Astrocyte (in vitro differentiated cells and primary cell): ENCODE measurements around the gene TRMT1L. TPM values are rescaled to one million over a fixed set of nuclear protein-coding genes. Genes with fewer than 3 reads are reported as not detected.

Source experiments
- DNase-seq: peaks from one replicate; pipeline ENCODE4 v3.0.0-alpha.2; 2010; ENCODE audit warnings: low read depth
- FAIRE-seq: peaks from 2 replicates; lab custom pipeline; 2011; peaks lifted over from hg19 to GRCh38; lab: Jason Lieb, UNC
- H2AFZ ChIP-seq: 2 replicates; pipeline ENCODE4 v1.6.0; 2012; ENCODE audit warnings: low read depth, low read length, inconsistent platforms
- H3K27ac ChIP-seq: 2 replicates; pipeline ENCODE4 v1.5.1; 2011; ENCODE audit warnings: low read depth, low read length, inconsistent platforms
- H3K27me3 ChIP-seq: 2 replicates; pipeline ENCODE4 v1.6.0; 2011; ENCODE audit warnings: low read length, inconsistent platforms; ENCODE audit not compliant: insufficient read depth
- H3K36me3 ChIP-seq: 2 replicates; pipeline ENCODE4 v1.5.1; 2011; ENCODE audit warnings: low read length, inconsistent platforms; ENCODE audit not compliant: insufficient read depth
- H3K4me1 ChIP-seq: 2 replicates; pipeline ENCODE4 v1.5.1; 2011; ENCODE audit warnings: low read length, inconsistent platforms; ENCODE audit not compliant: insufficient read depth
- H3K4me2 ChIP-seq: 2 replicates; pipeline ENCODE4 v1.6.0; 2012; ENCODE audit warnings: low read length, inconsistent platforms
- H3K4me3 ChIP-seq: 2 replicates; pipeline ENCODE4 v1.5.1; 2011; ENCODE audit warnings: low read depth, mild to moderate bottlenecking, low read length, inconsistent platforms; ENCODE audit not compliant: insufficient read depth
- H3K79me2 ChIP-seq: 2 replicates; pipeline ENCODE4 v1.6.0; 2012; ENCODE audit warnings: mild to moderate bottlenecking, low read length, inconsistent platforms; ENCODE audit not compliant: insufficient read depth
- H3K9ac ChIP-seq: 2 replicates; pipeline ENCODE4 v1.6.0; 2012; ENCODE audit warnings: mild to moderate bottlenecking, low read length, inconsistent platforms
- H3K9me3 ChIP-seq: 2 replicates; pipeline ENCODE4 v1.5.1; 2012; ENCODE audit warnings: low read depth, mild to moderate bottlenecking, low read length, inconsistent platforms; ENCODE audit not compliant: insufficient read depth
- H4K20me1 ChIP-seq: 2 replicates; pipeline ENCODE4 v1.6.0; 2012; ENCODE audit warnings: low read length, inconsistent platforms; ENCODE audit not compliant: insufficient read depth
- H3K27ac Mint-ChIP-seq: one replicate; pipeline ENCODE4 v1.8.0; 2021; ENCODE audit warnings: mild to moderate bottlenecking, mixed read lengths; ENCODE audit not compliant: unreplicated experiment
- H3K27me3 Mint-ChIP-seq: one replicate; pipeline ENCODE4 v1.8.0; 2021; ENCODE audit warnings: low read depth, mixed read lengths; ENCODE audit not compliant: unreplicated experiment
- H3K36me3 Mint-ChIP-seq: one replicate; pipeline ENCODE4 v1.8.0; 2021; ENCODE audit warnings: low read depth, mixed read lengths; ENCODE audit not compliant: unreplicated experiment
- H3K4me1 Mint-ChIP-seq: one replicate; pipeline ENCODE4 v1.8.0; 2021; ENCODE audit warnings: low read depth, mixed read lengths; ENCODE audit not compliant: unreplicated experiment
- H3K4me3 Mint-ChIP-seq: one replicate; pipeline ENCODE4 v1.8.0; 2021; ENCODE audit warnings: mild to moderate bottlenecking, moderate library complexity, mixed read lengths; ENCODE audit not compliant: unreplicated experiment
- H3K9me3 Mint-ChIP-seq: one replicate; pipeline ENCODE4 v1.8.0; 2021; ENCODE audit warnings: mild to moderate bottlenecking, mixed read lengths; ENCODE audit not compliant: unreplicated experiment
- CTCF ChIP-seq: IDR thresholded peaks from 2 replicates; pipeline ENCODE4 v1.5.1; 2011; ENCODE audit warnings: low read depth, mild to moderate bottlenecking, inconsistent platforms, low read length, moderate library complexity; ENCODE audit not compliant: insufficient read depth
- EZH2 ChIP-seq: IDR thresholded peaks from 2 replicates; pipeline ENCODE4 v1.6.1; 2012; ENCODE audit warnings: mild to moderate bottlenecking, low read length, inconsistent platforms; ENCODE audit not compliant: insufficient read depth
- total RNA-seq: library from RNA; stranded (reverse); gene quantifications from 2 replicates; pipeline ENCODE4 v1.2.1, GENCODE V29; 2021

The TRMT1L gene
- total RNA-seq, 1 donor from 2014 or later = 17.0 TPM

- no peak for FAIRE-seq
- no peak for DNase-seq
- Histone ChIP-seq H3K36me3 (peaks cover 4% of the 10 kb centered on the region), H3K4me2 (no peak overlapping the region), H3K4me1 (no peaks in the 10 kb centered on the region), H3K9ac (no peak overlapping the region), H3K9me3 (no peaks in the 10 kb centered on the region), H3K27me3 (no peaks in the 10 kb centered on the region), H3K79me2 (peaks cover 76% of the 10 kb centered on the region), H3K27ac (no peak overlapping the region), H4K20me1 (peaks cover 40% of the 10 kb centered on the region), H3K4me3 (no peak overlapping the region), H2AFZ (no peak overlapping the region)
- Mint-ChIP-seq H3K27me3 (no peaks in the 10 kb centered on the region), H3K36me3 (no peaks in the 10 kb centered on the region), H3K9me3 (peaks cover 3% of the 10 kb centered on the region), H3K27ac (no peak overlapping the region), H3K4me3 (no peak overlapping the region), H3K4me1 (no peaks in the 10 kb centered on the region)
- TF ChIP-seq CTCF = no peak
- no peak for TF ChIP-seq EZH2
Observed at GRCh38 chr1:185083818-185084217, 72.9 kb downstream of the TRMT1L start.

- Histone ChIP-seq H3K4me2 (no peak overlapping the region), H3K4me3 (no peak overlapping the region), H4K20me1 (peaks cover 60% of the 10 kb centered on the region), H3K9ac (no peak overlapping the region), H3K9me3 (no peaks in the 10 kb centered on the region), H3K36me3 (no peaks in the 10 kb centered on the region), H3K27me3 (no peaks in the 10 kb centered on the region), H2AFZ (no peak overlapping the region), H3K79me2 (peaks cover 84% of the 10 kb centered on the region), H3K4me1 (no peaks in the 10 kb centered on the region), H3K27ac (no peak overlapping the region)
- H3K4me3 Mint-ChIP-seq = no peak overlapping the region
- H3K36me3 Mint-ChIP-seq = peaks cover 2% of the 10 kb centered on the region
- peaks cover under 1% of the 10 kb centered on the region for H3K4me1 Mint-ChIP-seq
- H3K27me3 Mint-ChIP-seq = no peaks in the 10 kb centered on the region
- no peak overlapping the region for H3K27ac Mint-ChIP-seq
- FAIRE-seq = no peak
- H3K9me3 Mint-ChIP-seq = peaks cover 3% of the 10 kb centered on the region
- no peak for TF ChIP-seq EZH2
- DNase-seq = no peak
Observed at GRCh38 chr1:185080422-185080821, 76.3 kb downstream of the TRMT1L start.

- no peaks in the 10 kb centered on the region for H3K27me3 ChIP-seq
- no peak for TF ChIP-seq CTCF
- no peak for TF ChIP-seq EZH2
- H3K36me3 Mint-ChIP-seq = peaks cover 2% of the 10 kb centered on the region
- no peak for FAIRE-seq
- no peaks in the 10 kb centered on the region for H3K36me3 ChIP-seq
- peaks cover 61% of the 10 kb centered on the region for H4K20me1 ChIP-seq
- H3K4me2 ChIP-seq = no peak overlapping the region
- no peak for DNase-seq
- no peak overlapping the region for H3K4me3 Mint-ChIP-seq
- peaks cover 10% of the 10 kb centered on the region for H3K4me1 ChIP-seq
- H3K9me3 Mint-ChIP-seq = no peaks in the 10 kb centered on the region
- no peak overlapping the region for H2AFZ ChIP-seq
- peaks cover 85% of the 10 kb centered on the region for H3K79me2 ChIP-seq
- H3K27ac ChIP-seq = no peak overlapping the region
- peaks cover 19% of the 10 kb centered on the region for H3K4me1 Mint-ChIP-seq
- H3K4me3 ChIP-seq = no peak overlapping the region
- H3K9me3 ChIP-seq = no peaks in the 10 kb centered on the region
- H3K9ac ChIP-seq = no peak overlapping the region
- no peaks in the 10 kb centered on the region for H3K27me3 Mint-ChIP-seq
- no peak overlapping the region for H3K27ac Mint-ChIP-seq
Observed at GRCh38 chr1:185077374-185077773, 79.4 kb downstream of the TRMT1L start.
